ENCODE measurements around the gene ABCB11.
A peak's percentile ranks its signal among the peaks of the same experiment; 100 is the strongest.
"Not testable (repeated sequence)": the region's sequence is repeated elsewhere in the genome, so short reads cannot be mapped to it uniquely, and the experiment has no call there.

The ABCB11 gene

GRCh38 chr2:168926621-168927386, 104.3 kb downstream of the ABCB11 start:
- no peak for DNase-seq

- peak in 1 of 2 experiments; percentile 49 for DNase-seq
These were observed 110.5 kb downstream of the ABCB11 start for GRCh38 chr2:168920504-168921157.

- no peak for DNase-seq
These were observed 114.8 kb downstream of the ABCB11 start for GRCh38 chr2:168916331-168916675.

GRCh38 chr2:168915441-168916330, 115.4 kb downstream of the ABCB11 start:
- peak; percentile 46 to 72 for DNase-seq

GRCh38 chr2:168913495-168913894, 117.6 kb downstream of the ABCB11 start:
- peak in 1 of 2 experiments; percentile 5 for DNase-seq

- peak; percentile 74 to 88 for DNase-seq
These were observed 118.2 kb downstream of the ABCB11 start for GRCh38 chr2:168912901-168913369.

GRCh38 chr2:168912466-168912865, 118.7 kb downstream of the ABCB11 start:
- DNase-seq, result no peak

GRCh38 chr2:168910330-168910729, 120.8 kb downstream of the ABCB11 start:
- DNase-seq, result peak; percentile 93 to 97

GRCh38 chr2:168907940-168908662, 123.0 kb downstream of the ABCB11 start:
- DNase-seq, result no peak

GRCh38 chr2:168904358-168904757, 126.8 kb downstream of the ABCB11 start:
- no peak for DNase-seq

GRCh38 chr2:168903888-168904287, 127.2 kb downstream of the ABCB11 start:
- no peak for DNase-seq

- no peak for DNase-seq
These were observed 130.1 kb downstream of the ABCB11 start, which contains the start of gene G6PC2 for GRCh38 chr2:168901003-168901402. Gene G6PC2 (plus strand): TSS chr2:168901291. CDS start chr2:168901332, 41 bp downstream.

GRCh38 chr2:168897449-168897848, 133.7 kb downstream of the ABCB11 start:
- no peak for DNase-seq

GRCh38 chr2:168896783-168897182, 134.3 kb downstream of the ABCB11 start:
- DNase-seq, result no peak

- DNase-seq, result no peak
These were observed 135.4 kb downstream of the ABCB11 start for GRCh38 chr2:168895771-168896170.

- no peak for DNase-seq
These were observed 136.4 kb downstream of the ABCB11 start for GRCh38 chr2:168894720-168895119.

GRCh38 chr2:168894101-168894500, 137.0 kb downstream of the ABCB11 start:
- DNase-seq, result no peak

- DNase-seq, result no peak
These were observed 138.8 kb downstream of the ABCB11 start for GRCh38 chr2:168892327-168892726.

- peak; percentile 94 for DNase-seq
These were observed 140.9 kb downstream of the ABCB11 start, which contains the start of gene SPC25 for GRCh38 chr2:168890006-168890782. Gene SPC25 (minus strand): TSS chr2:168890430. CDS start chr2:168889519, 911 bp downstream.

- no peak for DNase-seq
These were observed 141.5 kb downstream of the ABCB11 start for GRCh38 chr2:168889635-168890005.

GRCh38 chr2:168884975-168885374, 146.1 kb downstream of the ABCB11 start:
- peak in 1 of 2 experiments; percentile 3 for DNase-seq

GRCh38 chr2:168882163-168882562, 149.0 kb downstream of the ABCB11 start:
- not testable (repeated sequence) for DNase-seq
